HG02943 (cell line): Measurements from ENCODE around the gene ATP1A1.

ENCODE experiments used
- ATAC-seq: cut with Tn5 transposase; IDR thresholded peaks from one replicate; pipeline ENCODE4 v1.9.1; 2021; ENCODE audit warnings: mild to moderate bottlenecking, low read depth, moderate library complexity; ENCODE audit not compliant: unreplicated experiment

The ATP1A1 gene

DNA sequence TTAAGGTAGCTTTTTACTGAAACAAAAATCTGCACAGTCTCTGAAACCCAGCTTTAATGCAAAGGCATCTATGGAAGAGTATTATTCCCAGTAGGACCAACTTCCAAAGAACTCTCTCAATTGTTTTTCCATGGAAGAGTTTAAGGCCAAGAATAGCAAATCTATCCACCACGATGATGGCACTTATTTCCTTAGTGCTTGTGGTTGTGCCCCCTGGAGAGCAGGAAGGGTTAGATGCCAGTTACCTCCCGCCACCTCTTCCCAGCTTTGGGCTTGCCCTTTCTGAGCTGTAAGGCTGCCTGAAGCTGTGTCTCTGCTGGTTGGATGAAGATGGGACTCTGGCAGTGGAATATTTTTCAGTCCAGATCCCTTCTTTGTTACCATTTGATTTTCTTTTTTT is 4.8 kb upstream of the ATP1A1 start:
- ATAC-seq = no peak

DNA sequence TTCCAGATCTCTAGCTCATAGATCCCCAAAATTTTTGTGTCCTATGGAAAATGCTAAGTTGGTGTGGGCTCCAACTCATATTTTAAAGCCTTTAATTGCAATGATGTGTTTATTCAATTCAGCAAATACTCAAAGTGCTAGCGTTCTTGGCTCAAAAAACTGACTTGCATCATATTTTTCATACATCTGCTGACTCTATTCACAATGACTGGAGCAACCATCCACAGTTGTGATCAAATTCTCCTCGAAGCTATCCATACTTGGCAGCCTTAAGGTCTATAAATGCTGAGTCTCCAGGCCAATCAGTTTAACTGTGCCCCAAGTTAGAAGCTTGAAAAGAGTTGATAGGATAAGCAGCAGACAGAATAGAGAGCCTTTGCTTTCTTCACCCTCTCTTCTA is 2.9 kb upstream of the ATP1A1 start:
- no peak for ATAC-seq

DNA sequence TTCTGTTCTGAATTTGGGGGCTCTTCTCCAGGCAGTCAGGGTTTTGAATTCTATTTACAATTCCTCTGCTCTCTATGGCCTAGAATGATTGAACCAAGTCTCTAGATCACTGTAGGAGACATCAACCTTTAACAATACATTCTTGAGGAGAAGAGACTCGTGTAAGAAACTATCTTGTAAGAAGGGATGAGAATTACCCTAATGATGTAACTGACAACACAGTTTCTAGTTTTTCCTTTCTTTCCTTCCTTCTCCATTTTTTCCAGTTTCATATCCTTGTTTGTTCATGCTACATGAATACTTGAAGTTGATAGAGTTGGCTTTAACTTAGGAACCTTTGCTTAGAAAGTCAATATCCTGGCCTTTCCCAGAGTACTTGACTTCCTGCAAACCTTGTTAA is 1.3 kb upstream of the ATP1A1 start:
- no peak for ATAC-seq

DNA sequence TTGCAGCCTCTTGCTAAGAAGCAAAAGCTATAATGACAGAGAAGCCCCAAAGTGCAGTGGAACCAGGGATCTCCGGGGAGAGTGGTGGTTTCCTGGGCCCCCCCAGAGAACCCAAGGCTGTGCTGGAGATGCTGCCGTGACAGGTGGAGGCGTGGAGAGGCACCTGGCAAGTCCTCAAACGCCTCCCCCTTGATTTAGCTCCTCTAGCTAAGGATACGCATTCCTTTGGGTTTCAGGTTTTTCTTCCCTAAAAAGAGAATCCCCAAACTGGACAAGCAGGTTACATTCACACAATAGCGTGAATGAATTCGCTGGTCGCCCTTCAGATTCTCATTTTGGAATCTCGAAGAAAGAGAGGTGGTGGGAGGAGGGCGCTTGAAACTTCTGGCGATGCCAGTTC is 853 bp upstream of the ATP1A1 start:
- ATAC-seq = no peak

DNA sequence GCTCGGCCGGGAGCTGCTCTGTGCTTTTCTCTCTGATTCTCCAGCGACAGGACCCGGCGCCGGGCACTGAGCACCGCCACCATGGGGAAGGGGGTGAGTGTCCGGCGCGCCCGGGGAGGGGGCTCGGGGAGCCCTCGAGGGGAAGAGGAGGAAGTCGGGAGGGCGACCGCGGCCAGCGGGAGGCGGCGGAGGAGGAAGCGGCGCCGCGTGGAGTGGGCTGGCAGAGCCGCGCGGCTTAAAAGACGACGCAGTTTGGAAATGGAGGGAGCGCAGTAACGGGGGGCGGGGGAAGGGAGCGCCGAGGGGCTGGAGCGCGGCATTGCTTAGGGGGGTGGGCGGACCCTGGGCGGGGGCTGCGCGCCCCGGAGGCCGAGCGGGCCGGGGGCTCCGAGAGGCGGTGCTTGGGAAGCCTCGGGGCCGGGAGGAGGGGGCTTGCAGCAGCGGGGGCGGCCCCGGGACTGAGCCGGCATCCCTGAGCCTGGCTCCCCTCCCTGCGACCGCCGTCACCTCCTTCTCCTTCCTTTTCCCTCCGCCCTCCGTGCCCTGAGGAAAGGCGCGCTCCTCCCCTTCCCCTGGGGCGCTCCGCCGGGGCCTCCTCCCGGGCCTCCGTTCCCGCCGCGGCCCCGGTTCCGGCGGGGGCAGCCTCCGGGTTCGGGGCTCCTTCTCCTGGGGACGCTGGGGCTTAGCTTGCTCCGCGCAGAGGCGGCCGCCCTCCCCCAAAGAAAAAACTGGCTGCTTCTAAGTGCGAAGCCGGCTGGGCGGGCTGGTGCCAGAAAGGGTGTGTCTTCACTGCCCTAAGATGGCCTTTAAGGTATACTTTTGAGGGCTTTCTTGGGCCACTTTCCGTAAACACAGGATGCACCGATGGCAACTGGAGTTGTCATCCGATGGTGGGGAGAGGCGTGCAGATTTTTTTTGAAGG is 648 bp downstream of the ATP1A1 start:
- peak; percentile 17 for ATAC-seq

DNA sequence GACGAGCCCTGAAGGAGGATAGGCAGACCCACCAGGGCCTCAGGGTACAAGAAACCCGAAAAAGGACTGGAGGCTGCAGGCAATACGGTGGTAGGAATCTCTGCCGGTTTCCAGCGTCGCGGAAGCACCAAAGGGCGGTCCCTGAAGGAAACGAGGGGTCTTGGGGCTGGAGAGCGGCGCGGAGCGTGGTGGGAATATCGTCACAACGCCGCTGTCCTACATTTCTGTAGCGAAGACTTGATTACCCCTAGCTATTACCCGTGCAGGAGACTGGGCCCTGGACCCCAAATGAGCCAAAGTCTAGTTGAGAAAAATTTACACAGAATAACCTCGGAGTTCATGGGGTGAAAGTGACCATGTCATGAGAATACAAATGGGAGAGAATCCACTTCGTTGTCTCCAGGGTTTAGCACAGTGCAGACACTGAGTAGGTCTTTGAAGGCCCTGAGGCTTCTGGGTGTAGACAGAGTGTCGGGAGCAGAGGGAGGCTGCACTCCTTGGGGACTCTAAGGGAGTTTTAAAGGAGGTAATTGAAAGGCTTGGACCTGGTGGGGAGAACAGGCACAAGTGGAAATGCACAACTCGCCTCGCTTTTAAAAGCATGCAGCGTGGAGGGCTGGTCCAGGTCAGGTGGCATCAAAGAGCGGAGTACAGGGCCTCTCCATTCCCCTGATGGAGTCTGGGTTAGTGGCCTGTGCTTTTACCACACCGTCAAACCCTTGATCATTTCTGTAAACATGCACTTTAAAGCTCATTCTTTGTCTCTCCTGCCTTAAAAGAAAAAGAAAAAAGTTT is 1.5 kb downstream of the ATP1A1 start:
- no peak for ATAC-seq

DNA sequence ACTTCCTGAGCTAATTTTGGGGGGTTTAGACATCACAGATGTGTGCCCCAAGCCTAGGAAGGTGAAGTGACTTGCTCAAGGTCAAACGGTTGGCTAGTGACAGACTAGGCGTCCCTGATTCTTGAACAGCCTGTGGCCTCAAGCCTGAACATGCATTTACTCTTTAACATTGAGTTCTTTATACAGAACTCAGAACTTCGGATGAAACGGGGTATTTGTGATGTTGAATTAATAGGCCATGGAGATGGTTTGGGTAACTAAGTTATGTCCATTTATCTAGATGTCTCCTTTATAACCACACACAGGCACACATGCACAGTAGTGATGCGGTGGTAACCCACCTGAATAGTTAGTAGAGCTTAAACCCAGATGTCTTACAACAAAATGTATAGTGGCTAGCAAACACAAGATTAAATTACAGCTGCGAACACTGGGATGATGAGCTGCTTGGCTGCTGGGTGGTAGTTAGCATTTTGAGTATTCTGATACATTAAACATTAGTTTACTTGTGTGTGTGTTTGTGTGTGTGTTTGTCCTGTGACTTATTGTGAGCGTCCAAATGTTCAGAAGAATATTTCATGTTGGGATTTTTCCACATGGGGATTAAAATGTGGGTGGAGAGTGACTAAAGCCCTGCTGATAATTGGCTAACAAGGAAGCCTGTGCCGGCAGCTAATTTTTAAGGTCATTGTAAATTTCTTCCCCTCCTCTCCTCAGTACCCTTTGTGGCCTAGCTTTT is 2.3 kb downstream of the ATP1A1 start:
- ATAC-seq = no peak

DNA sequence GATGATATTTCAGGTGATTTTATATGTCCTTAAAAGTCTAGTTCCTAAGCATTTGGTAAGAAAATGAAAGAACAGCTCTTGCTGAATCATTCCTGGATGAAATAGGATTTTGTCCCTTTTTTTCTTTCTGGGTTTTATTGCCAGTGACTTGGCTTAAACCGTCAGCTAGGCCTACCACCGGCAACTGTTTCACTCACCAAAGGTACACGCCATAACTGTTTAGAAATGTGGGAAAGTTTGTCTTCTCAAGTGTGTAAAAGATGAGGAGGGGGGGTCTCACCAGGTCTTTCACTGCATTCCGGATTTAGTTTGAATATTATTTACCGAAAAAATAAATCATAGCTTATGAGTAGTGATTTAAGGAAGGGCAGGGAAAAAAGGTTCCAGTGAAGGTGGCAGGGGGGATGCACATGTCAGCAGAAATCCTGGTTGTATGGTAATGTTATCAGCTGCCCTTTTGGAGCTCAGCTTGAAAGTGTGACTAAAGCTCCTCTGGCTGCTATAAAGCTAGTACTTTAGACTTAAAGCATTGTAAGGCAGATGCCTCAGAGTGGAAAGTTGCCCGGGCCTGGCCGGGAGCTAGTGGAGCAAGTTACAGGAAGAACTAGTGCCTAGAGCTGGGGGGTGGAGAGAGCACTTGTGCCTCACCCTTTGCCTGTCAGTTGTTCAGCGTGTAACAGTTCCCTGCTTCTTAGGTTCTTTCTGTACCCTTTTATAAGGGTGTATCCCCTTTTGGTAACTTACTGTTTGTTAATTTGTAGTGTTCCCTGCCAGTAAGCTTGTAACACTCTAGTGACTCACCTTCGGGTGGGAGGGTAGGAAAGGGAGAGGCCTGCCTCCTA is 3.1 kb downstream of the ATP1A1 start:
- ATAC-seq = no peak

DNA sequence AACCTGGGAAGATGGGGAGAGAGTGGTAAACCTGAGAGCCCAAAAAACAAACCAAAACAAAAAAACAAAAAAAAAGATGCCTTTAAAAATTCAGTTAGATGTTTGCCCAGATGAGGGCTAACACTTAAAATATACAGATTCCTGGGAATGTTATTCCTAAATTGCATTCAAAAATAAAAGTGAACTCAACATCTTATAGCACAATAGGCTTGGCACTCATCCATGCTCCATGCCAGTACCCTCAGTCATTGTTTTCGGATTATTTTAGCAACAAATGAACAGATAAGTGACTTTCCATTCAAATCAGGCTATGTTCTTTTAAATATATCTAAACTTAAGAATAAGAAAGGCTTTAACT is 3.7 kb downstream of the ATP1A1 start:
- no peak for ATAC-seq

DNA sequence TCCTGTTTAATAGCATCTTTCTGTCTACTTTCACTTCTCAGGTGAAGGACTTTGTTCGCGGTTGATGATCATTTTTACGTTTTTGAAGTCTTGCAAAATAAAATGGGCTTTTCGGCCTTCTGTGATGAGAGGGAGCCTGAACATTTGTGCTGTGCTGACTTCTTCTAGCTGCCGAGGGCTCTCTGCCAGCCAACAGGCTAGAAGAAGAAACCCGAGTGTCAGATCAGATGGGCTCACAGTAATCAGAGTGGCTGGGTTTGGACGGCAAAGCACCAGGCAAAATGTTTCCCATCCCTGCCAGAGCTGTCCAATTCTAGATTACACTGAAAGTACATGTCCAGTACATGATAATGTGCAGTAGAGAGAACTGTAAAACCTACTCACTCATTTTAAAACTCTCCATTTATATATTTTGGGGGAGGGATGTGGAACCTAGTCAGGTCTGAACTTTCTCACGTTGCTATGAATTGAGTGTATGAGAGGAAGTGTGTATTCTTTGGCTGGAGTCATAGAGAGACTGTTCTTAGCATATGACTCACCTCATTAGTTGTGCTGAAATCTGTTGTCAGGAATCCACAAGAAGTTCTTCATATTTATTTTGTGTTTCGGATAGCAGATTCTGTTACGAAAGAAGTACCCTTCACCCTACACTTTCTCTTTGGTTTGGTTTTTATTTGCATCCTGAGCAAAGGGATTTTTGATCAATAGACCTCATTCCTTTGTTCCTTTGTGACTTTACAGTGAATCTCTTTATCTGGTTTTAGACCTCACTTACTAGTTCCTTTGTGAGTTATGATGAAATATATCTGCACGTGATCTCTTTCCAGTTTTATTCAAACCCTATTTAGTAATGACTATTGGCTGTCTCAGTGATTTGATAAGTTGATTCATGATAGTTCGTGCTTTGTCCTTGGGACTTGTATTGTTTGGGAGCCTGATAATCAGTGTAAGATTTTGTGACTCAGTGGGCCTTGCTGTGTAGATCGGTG is 4.8 kb downstream of the ATP1A1 start:
- ATAC-seq = peak; percentile 53

DNA sequence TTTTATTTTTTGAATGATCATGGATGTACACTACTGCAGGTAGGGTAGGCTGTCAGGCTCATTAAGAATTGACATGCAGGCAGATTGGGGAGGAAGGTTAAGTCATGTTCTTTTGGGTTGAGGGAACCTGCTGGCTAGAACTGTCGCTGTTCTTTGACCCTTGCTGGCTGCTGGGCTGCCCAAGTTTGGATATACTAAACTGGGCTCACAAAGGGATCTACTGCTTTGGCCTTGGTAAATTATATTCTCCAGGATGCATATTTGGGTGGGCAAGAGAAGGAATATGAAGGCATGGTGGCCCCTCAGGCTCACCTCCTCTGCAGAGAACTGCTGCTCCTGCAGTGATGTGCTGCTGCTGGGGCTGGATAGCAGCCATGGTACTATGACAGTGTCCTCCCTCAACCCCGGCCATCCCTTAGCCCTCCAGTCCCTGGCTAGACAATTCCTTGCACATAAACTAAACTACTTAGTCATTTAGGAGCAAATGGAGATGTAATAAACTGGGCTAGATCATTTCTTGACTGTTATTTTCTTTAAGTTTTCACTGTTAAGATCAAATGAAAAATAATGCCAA is 6.1 kb downstream of the ATP1A1 start:
- no peak for ATAC-seq

DNA sequence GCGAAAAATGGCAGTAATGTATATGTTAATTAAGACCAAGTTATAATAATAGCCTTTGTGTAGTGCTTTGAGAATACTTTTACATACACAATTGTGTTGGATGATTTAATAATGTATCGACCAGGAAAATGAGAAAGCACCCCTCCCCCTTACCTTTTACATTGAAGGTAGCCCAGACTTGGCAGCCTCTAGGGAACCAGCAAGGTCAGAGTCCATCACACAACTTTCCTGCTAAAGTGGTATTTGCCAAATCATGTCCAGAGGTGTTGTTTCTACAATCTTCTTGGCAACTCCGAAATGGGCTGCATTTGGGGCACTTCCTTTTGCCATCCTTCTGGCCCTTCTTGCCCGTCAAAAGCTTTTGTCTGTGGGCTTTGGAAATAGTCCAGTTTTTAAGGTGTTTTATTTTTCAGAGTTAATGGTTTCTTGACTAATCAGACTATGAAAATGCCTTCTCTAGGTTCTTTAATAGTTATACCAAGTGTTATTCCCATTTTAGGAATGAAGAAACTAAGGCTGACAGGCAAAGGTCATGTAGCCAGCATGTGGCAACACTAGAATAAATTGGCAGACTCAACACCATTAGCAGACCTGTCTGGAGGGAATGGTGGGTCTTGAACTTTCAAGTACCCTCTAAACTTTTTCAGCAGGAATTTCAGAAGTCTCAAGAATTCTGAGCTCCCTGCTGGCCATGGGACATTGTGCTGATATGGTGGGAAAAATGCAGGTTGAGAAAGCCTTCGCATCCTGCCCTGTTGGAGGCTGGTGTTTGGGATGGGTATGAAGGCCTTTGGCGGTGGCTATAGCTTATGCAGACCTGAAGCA is 6.8 kb downstream of the ATP1A1 start:
- no peak for ATAC-seq

DNA sequence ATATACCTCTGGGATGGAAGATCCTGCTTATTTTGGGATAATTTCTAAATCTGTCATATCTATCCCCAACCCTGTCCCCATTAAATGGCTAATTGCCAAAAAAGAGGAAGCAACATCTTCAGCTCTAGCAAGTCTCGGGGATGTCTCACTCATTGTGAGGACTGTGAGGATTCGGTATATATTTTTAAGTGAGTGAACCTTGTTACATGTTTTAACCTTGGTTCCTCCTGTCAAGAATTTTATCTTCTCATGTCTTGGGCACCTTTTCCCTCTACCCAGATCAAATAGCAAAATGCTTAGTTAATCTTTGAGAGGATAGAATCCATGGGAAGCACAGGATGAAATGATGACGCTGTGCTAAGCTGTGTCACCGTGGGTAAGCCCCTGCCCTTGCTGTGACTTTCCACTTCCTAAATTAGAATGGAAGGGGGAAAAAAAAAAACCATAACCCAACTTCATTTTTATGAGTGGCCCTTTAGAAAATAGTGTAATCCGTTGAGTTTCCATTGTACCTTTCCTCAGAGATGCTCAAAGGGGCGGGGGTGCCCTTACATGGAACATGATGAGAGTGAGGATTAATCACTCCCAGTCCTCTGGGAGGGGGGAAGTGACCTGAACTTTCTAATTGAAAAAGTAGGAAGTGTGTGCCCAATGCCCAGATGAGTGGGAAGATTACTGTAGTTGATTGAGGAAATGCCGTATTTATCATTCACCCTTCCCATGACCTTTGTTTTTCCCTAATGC is 7.6 kb downstream of the ATP1A1 start:
- ATAC-seq = no peak

DNA sequence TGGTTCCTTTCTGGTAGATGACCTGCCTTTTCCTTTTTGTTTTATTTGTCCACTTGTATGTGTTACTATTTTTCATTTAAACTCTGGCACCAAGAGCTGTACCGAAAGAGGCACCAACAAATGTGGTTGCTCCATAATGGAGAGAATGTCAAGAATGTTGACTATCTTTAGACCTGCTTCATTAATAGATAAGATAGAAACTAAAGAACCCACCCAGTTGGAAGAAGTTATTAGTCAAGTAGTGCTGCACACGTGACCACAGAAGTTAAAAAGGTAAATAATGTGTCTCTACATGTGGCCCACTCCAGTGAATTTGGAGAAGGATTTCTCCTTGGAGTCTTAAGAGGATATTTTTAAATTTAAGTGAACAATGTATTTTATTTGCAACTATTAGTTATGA is 9.3 kb downstream of the ATP1A1 start:
- ATAC-seq = no peak

DNA sequence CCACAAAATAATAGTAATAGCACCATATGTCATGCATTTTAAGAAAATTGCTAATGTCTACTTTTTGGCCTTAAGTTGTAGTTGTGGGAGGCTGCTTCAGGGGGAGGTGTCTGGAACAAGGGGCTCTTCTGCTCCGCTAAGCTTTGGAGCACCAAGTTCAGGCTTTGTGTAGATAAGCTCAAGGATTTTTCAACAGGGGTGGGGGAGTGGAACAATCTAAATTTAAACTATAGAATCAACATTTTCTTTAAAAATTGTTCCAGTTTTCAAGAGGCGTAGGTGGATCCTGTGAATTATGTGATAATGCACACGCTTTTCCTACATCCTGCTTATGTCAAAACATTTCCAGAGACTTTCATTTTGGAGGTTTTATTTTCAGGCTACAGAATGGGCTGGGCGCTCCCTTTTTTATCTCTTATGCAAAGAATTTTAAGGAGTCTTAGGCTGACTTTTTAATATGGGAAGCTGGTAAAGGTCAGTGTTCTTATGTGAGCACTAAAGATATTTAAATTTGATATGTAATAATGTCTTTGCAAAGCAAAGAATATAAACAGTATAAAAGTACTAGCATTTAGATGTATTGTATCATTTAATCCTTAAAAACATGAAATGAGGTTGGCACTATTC is 9.9 kb downstream of the ATP1A1 start:
- ATAC-seq = no peak

DNA sequence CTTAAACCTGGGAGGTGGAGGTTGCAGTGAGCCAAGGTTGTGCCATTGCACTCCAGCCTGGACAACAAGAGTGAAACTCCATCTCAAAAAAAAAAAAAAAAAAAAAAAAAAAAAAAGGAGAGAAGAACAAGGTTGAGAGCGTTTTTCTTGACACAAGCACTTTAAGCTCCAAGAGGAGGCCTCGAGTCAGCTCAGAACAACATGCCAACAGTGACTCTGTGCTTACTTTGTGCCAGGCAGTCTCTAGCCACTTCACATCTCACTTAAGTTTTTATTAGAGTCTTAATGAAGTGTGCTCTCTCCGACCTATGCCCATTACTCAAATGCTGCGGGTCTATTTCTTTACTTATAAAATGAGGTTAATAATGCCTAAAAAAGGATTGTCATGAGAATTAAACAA is 13.0 kb downstream of the ATP1A1 start:
- no peak for ATAC-seq

DNA sequence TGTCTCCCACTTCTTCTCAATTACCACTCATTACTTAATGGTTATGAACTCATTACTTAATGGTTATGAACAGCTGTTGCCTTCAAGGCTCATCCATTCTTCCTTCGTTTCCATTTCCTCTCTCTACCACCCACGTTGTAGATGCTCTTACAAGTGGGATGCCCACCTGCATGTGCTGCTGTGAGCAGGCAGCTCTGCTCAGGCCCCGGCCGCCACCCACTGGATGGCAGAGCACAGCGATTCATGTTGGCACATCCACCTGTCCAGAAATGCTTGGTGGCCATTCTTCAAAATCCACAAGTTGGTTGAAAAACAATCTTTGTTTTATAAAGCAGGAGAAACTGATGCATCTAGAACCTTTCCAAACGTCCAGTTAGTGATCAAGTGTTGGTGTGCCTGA is 14.5 kb downstream of the ATP1A1 start:
- no peak for ATAC-seq
